SK-N-MC (cell line): ENCODE measurements around the gene PDE6G.

Source experiments
- EZH2 ChIP-seq: fragments of 200-600 bp; sonication (generic); IDR thresholded peaks from one replicate; pipeline ENCODE4 v1.6.1; 2017; ENCODE audit warnings: antibody characterized with exemption
- POLR2AphosphoS5 ChIP-seq: IDR thresholded peaks from 2 replicates; pipeline ENCODE4 v1.6.1; 2012; ENCODE audit warnings: mild to moderate bottlenecking, low read depth, low read length, borderline replicate concordance

DNA sequence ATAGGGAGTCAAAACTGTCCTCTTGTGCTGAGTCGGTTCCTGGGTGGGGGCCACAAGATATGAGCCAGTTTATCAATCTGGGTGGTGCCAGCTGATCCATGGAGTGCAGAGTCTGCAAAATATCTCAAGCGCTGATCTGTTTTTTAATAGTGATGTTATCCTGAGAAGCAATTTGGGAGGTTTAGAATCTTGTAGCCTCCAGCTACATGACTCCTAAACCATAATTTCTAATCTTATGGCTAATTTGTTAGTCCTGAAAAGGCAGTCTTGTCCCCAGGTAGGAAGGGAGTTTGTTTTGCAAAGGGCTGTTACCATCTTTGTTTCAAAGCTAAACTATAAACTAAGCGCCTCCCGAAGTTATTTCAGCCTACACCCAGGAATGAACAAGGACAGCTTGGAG is 17.7 kb downstream of the PDE6G start:
- no peak for TF ChIP-seq EZH2
- no peak for TF ChIP-seq POLR2AphosphoS5
